ENCODE data around the gene ZNF512B.
A peak's percentile ranks its signal among the peaks of the same experiment; 100 is the strongest.
"Not testable (repeated sequence)": the region's sequence is repeated elsewhere in the genome, so short reads cannot be mapped to it uniquely, and the experiment has no call there.

The ZNF512B gene

GRCh38 chr20:63969838-63970713 is at the start of gene ZNF512B:
TSS of gene ZNF512B (minus strand) at chr20:63969930. CDS start at chr20:63967950, 1,980 bp downstream.
- ATAC-seq = peak; percentile 49
- no peak for TF ChIP-seq ISL1 (CRISPR knock-in tag; IDR thresholded peaks at IDR 0.05)
- 0 out of 2 replicates have a peak, but pooled peaks have one; percentile 4 for TF ChIP-seq GLIS3 (CRISPR knock-in tag; IDR thresholded peaks at IDR 0.05)
- no peak for TF ChIP-seq ZFP3 (CRISPR knock-in tag; IDR thresholded peaks at IDR 0.05)
- no peak for TF ChIP-seq TOX (CRISPR knock-in tag; IDR thresholded peaks at IDR 0.05; ENCODE audit: borderline replicate concordance)
- no peak for TF ChIP-seq TCF4 (CRISPR knock-in tag; IDR thresholded peaks at IDR 0.05; ENCODE audit: borderline replicate concordance)
- TF ChIP-seq CSRNP3 (CRISPR knock-in tag; IDR thresholded peaks at IDR 0.05) = no peak
- TF ChIP-seq, protein P1, sequence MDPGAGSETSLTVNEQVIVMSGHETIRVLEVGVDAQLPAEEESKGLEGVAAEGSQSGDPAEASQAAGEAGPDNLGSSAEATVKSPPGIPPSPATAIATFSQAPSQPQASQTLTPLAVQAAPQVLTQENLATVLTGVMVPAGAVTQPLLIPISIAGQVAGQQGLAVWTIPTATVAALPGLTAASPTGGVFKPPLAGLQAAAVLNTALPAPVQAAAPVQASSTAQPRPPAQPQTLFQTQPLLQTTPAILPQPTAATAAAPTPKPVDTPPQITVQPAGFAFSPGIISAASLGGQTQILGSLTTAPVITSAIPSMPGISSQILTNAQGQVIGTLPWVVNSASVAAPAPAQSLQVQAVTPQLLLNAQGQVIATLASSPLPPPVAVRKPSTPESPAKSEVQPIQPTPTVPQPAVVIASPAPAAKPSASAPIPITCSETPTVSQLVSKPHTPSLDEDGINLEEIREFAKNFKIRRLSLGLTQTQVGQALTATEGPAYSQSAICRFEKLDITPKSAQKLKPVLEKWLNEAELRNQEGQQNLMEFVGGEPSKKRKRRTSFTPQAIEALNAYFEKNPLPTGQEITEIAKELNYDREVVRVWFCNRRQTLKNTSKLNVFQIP (CRISPR knock-in tag; IDR thresholded peaks at IDR 0.05; ENCODE audit: borderline replicate concordance, low read depth) = no peak
- TF ChIP-seq ARNTL (CRISPR knock-in tag; IDR thresholded peaks at IDR 0.05; ENCODE audit: borderline replicate concordance, low read depth) = no peak
- 0 out of 2 replicates have a peak, but pooled peaks have one; percentile 10 for TF ChIP-seq PATZ1 (CRISPR knock-in tag; IDR thresholded peaks at IDR 0.05; ENCODE audit: borderline replicate concordance)

DNA sequence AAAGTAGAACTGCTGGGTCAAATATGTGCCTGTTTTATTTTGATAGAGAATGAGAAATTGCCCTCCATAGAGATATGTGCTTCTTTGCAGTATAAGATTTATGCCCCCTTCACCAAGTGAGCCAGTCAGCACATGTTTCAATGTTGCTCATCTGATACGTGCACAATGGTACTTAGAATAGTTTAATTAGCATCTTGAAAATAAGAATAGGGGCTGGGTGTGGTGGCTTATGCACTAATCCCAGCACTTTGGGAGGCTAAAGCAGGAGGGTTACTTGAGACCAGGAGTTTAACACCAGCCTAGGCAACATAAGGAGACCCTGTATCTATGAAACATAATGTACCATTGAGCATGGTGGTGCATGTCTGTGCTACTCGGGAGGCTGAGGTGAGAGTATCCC is 45.9 kb upstream of the ZNF512B start:
- no peak for ATAC-seq
- no peak for TF ChIP-seq ARNTL (CRISPR knock-in tag; IDR thresholded peaks at IDR 0.05; ENCODE audit: borderline replicate concordance, low read depth)
- no peak for TF ChIP-seq ISL1 (CRISPR knock-in tag; IDR thresholded peaks at IDR 0.05)
- TF ChIP-seq CSDC2 (CRISPR knock-in tag; IDR thresholded peaks at IDR 0.05) = no peak
- no peak for TF ChIP-seq PPARA (CRISPR knock-in tag; IDR thresholded peaks at IDR 0.05; ENCODE audit: borderline replicate concordance)
- no peak for TF ChIP-seq ZNF565 (CRISPR knock-in tag; conservative IDR thresholded peaks at IDR 0.05; ENCODE audit: low read depth)
- no peak for TF ChIP-seq ZFP30 (CRISPR knock-in tag; IDR thresholded peaks at IDR 0.05)
- TF ChIP-seq OSR1 (CRISPR knock-in tag; IDR thresholded peaks at IDR 0.05) = no peak
- TF ChIP-seq TCF4 (CRISPR knock-in tag; IDR thresholded peaks at IDR 0.05; ENCODE audit: borderline replicate concordance) = no peak
- TF ChIP-seq ZNF8 (CRISPR knock-in tag; IDR thresholded peaks at IDR 0.05) = no peak
- no peak for TF ChIP-seq ZFP3 (CRISPR knock-in tag; IDR thresholded peaks at IDR 0.05)
- TF ChIP-seq PATZ1 (CRISPR knock-in tag; IDR thresholded peaks at IDR 0.05; ENCODE audit: borderline replicate concordance) = no peak
- TF ChIP-seq, protein P2, sequence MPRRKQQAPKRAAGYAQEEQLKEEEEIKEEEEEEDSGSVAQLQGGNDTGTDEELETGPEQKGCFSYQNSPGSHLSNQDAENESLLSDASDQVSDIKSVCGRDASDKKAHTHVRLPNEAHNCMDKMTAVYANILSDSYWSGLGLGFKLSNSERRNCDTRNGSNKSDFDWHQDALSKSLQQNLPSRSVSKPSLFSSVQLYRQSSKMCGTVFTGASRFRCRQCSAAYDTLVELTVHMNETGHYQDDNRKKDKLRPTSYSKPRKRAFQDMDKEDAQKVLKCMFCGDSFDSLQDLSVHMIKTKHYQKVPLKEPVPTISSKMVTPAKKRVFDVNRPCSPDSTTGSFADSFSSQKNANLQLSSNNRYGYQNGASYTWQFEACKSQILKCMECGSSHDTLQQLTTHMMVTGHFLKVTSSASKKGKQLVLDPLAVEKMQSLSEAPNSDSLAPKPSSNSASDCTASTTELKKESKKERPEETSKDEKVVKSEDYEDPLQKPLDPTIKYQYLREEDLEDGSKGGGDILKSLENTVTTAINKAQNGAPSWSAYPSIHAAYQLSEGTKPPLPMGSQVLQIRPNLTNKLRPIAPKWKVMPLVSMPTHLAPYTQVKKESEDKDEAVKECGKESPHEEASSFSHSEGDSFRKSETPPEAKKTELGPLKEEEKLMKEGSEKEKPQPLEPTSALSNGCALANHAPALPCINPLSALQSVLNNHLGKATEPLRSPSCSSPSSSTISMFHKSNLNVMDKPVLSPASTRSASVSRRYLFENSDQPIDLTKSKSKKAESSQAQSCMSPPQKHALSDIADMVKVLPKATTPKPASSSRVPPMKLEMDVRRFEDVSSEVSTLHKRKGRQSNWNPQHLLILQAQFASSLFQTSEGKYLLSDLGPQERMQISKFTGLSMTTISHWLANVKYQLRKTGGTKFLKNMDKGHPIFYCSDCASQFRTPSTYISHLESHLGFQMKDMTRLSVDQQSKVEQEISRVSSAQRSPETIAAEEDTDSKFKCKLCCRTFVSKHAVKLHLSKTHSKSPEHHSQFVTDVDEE (CRISPR knock-in tag; IDR thresholded peaks at IDR 0.05) = no peak
- no peak for TF ChIP-seq ESRRG (CRISPR knock-in tag; IDR thresholded peaks at IDR 0.05)
- TF ChIP-seq GLIS3 (CRISPR knock-in tag; IDR thresholded peaks at IDR 0.05) = no peak

- ATAC-seq = not testable (repeated sequence)
Measured at GRCh38 chr20:64012385-64013154, 42.8 kb upstream of the ZNF512B start.

All from SK-N-SH treated with all-trans-retinoic acid at 6 μM for 48 hours (cell line).